Activated CD4-positive, alpha-beta memory T cell treated with anti-CD3 and anti-CD28 coated beads for 36 hours (primary cell): ENCODE measurements around the gene TOX3. TPM values are rescaled to one million over a fixed set of nuclear protein-coding genes. Genes with fewer than 3 reads are reported as not detected.

Experiments
- CTCF ChIA-PET: fragments of 350-600 bp; sonication (Branson Sonifier 250); formaldehyde crosslinking; loops from one replicate; lab custom pipeline; 2021; ENCODE audit warnings: antibody characterized with exemption, inconsistent platforms; lab: Charles Lee
- POLR2A ChIA-PET: fragments of 350-600 bp; sonication (Branson Sonifier 250); formaldehyde crosslinking; loops from one replicate; lab custom pipeline; 2021; ENCODE audit warnings: antibody characterized with exemption; lab: Charles Lee
- DNase-seq: peaks from one replicate; pipeline ENCODE4 v3.0.0-alpha.2; 2020
- H3K27ac Mint-ChIP-seq: one replicate; pipeline ENCODE4 v1.8.0; 2021; ENCODE audit warnings: mixed read lengths
- H3K27me3 Mint-ChIP-seq: one replicate; pipeline ENCODE4 v1.8.0; 2021; ENCODE audit warnings: mixed read lengths
- H3K36me3 Mint-ChIP-seq: one replicate; pipeline ENCODE4 v1.8.0; 2021; ENCODE audit warnings: mixed read lengths
- H3K4me1 Mint-ChIP-seq: one replicate; pipeline ENCODE4 v1.8.0; 2021; ENCODE audit warnings: low read depth, mixed read lengths
- H3K4me3 Mint-ChIP-seq: one replicate; pipeline ENCODE4 v1.8.0; 2021; ENCODE audit warnings: mild to moderate bottlenecking, mixed read lengths
- H3K9me3 Mint-ChIP-seq: one replicate; pipeline ENCODE4 v1.8.0; 2021; ENCODE audit warnings: mixed read lengths
- intact Hi-C: fragments of 100-400 bp; cut with micrococcal nuclease; formaldehyde crosslinking; loops from one replicate; pipeline ENCODE4 v1.15.1; 2023
- total RNA-seq, 2 experiments: library from RNA; stranded (reverse); gene quantifications; one replicate each; pipeline ENCODE4 v1.2.3, GENCODE V29; 2021

TOX3 gene
- total RNA-seq, 2 experiments from 2014 or later: not detected

DNA sequence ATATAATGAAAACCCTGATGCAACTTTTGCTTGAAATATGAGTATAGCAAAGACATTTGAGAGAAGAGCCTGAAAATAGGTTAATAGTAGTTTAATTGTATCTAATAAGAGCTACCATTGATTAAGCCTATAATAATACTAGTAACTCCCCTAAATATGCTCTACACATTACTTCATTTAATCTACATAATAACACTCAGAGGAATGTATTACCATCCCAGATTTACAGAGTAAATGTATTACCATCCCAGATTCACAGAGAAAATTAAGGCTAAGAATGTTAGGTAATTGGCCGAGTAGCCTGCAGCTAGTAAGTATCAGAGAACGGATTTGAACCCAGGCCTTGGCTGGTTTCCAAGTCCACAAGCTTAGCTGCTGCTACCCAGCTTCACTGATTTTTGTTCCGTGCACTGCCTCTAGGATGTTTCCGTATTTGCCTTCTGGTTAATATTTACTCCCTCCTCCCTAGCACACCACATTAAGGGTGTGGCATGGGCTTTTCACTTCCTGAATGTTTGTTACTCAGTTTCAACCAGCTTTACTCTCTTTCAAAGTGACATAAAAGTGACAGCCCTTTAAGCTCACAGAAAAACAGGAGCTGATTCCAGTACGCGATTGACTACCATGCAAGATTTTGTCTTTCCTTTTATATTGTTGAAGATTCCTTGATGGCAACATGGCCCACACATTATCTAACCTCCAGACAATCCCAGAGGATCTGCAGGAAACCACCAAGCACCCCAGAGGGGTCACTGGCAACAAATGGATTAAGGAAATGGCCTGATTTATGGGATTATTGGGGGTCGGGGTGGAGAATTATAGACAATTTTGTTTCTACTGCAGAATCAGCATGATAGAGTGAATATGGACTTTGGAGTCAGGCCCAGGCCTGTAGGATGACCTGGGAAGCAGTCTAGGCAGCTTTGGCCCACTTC, 26.7 kb upstream of the TOX3 start:
- POLR2A ChIA-PET: no interaction called here
- intact Hi-C loops: no loop called here
- Mint-ChIP-seq H3K9me3 (peaks cover 7% of the 10 kb centered on the region), H3K36me3 (no peaks in the 10 kb centered on the region), H3K27me3 (no peaks in the 10 kb centered on the region), H3K27ac (no peak overlapping the region), H3K4me3 (no peak overlapping the region), H3K4me1 (no peaks in the 10 kb centered on the region)
- DNase-seq: no peak
- CTCF ChIA-PET: no interaction called here

DNA sequence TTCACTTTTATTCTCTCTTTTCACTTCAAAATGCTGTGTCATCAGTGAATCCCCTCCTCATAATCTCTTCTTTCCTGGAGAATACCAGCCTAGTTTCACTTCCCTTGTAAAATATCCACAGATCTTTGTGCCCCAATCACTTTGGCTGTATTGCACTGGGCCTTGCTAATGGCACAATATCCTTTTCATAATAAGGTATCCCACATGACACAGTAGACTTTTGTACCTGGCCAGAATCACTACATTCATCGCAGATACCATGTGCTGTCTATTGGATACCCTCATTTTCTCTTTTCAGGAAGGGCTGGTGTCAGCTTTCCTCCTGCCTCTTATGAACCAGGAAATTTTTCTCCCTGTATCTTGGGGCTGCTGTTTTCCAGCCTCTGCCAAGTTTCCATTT, 25.7 kb upstream of the TOX3 start:
- no peaks in the 10 kb centered on the region for H3K36me3 Mint-ChIP-seq
- H3K27ac Mint-ChIP-seq: no peak overlapping the region
- DNase-seq: no peak
- H3K27me3 Mint-ChIP-seq: no peaks in the 10 kb centered on the region
- no peaks in the 10 kb centered on the region for H3K4me1 Mint-ChIP-seq
- ChIA-PET CTCF (no interaction called here), POLR2A (no interaction called here)
- no peak overlapping the region for H3K4me3 Mint-ChIP-seq
- peaks cover 7% of the 10 kb centered on the region for H3K9me3 Mint-ChIP-seq
- intact Hi-C loops: no loop called here

GRCh38 chr16:52570495-52571091, 23.6 kb upstream of the TOX3 start:
- H3K27ac Mint-ChIP-seq: no peak overlapping the region
- CTCF ChIA-PET: no interaction called here
- no peak for DNase-seq
- intact Hi-C loops: no loop called here
- no peaks in the 10 kb centered on the region for H3K36me3 Mint-ChIP-seq
- no peak overlapping the region for H3K4me3 Mint-ChIP-seq
- H3K9me3 Mint-ChIP-seq: peaks cover 7% of the 10 kb centered on the region
- H3K27me3 Mint-ChIP-seq: no peaks in the 10 kb centered on the region
- H3K4me1 Mint-ChIP-seq: no peaks in the 10 kb centered on the region
- POLR2A ChIA-PET: no interaction called here

GRCh38 chr16:52569701-52570100, 22.8 kb upstream of the TOX3 start:
- H3K4me3 Mint-ChIP-seq: no peak overlapping the region
- no peaks in the 10 kb centered on the region for H3K4me1 Mint-ChIP-seq
- no peak overlapping the region for H3K27ac Mint-ChIP-seq
- POLR2A ChIA-PET: no interaction called here
- peaks cover 7% of the 10 kb centered on the region for H3K9me3 Mint-ChIP-seq
- intact Hi-C loops: no loop called here
- DNase-seq: no peak
- CTCF ChIA-PET: no interaction called here
- no peaks in the 10 kb centered on the region for H3K27me3 Mint-ChIP-seq
- H3K36me3 Mint-ChIP-seq: no peaks in the 10 kb centered on the region

DNA sequence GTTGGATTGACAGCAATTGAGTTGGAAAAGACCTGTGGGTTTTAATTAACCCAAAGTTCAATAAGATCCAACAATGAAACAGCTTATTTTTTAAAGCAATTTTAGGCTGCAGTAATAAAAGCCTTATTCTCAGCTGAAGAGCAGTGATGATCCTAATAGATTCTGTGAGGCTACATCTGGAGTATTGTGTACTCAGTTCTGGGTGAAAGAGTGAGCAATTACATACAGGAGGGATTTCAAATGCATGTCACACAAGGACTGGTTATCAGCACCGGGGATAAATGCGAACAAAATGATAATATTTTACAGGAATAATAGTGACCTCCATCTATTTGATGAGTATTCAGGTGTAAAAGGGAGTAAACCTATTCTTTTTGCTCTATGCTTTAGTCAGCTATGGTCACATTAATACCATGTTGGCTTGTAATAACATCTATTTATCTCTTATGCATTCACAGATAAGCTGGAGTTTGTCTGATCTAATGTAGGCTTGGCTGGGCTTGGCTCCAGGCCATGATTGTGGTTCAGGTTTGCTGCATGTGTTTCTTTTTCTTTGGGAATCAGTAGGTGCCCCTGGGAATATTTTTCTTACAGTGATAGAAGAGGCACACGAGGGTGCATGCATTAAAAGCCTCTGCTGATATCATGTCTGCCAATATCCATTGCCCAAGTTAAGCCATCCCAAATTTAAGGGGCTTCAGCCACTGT, 22.2 kb upstream of the TOX3 start:
- no peak overlapping the region for H3K4me3 Mint-ChIP-seq
- ChIA-PET CTCF (no interaction called here), POLR2A (no interaction called here)
- no peak for DNase-seq
- peaks cover 7% of the 10 kb centered on the region for H3K9me3 Mint-ChIP-seq
- H3K4me1 Mint-ChIP-seq: no peaks in the 10 kb centered on the region
- no peak overlapping the region for H3K27ac Mint-ChIP-seq
- intact Hi-C loops: no loop called here
- no peaks in the 10 kb centered on the region for H3K27me3 Mint-ChIP-seq
- no peaks in the 10 kb centered on the region for H3K36me3 Mint-ChIP-seq

DNA sequence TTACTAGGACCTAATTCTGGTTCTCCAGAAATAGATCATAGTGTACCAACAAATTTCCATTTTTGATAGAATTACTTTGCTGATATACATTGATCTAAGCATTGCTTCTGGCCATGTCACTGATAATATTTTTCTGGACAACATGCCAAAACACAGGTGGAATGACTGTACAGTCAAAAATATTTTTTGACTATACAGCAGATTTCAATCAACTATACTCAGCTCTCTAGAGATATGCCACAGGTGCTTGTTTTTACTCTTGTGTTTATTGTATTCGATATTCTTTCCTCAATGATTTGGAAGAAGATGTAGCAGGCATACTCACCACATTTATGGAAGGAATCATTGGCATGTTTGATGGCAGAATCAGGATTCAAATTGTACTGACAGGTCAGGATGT, 21.6 kb upstream of the TOX3 start:
- Mint-ChIP-seq H3K27me3 (no peaks in the 10 kb centered on the region), H3K27ac (no peak overlapping the region), H3K36me3 (no peaks in the 10 kb centered on the region), H3K4me1 (no peaks in the 10 kb centered on the region), H3K9me3 (peaks cover 5% of the 10 kb centered on the region), H3K4me3 (no peak overlapping the region)
- ChIA-PET POLR2A (no interaction called here), CTCF (no interaction called here)
- intact Hi-C loops: no loop called here
- DNase-seq: no peak

DNA sequence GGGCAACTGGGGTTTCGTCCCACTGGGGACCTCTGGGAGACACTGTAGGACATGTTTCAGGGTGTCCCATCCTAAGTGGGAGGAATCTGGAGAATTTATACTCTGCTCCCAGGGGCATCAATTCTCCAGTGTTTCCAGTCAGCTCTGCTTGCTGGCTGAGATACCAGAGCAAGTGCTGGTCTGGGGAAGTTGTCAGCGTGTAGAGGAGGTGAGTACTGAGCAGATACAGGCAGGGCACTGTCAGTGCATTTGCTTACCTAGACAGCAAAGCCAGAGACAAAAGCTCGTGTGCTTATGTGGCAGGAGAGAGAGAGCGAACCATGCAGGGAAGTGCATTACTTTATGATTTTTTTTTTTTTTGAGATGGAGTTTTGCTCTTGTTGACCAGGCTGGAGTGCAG, 20.2 kb upstream of the TOX3 start:
- CTCF ChIA-PET: no interaction called here
- no peaks in the 10 kb centered on the region for H3K27me3 Mint-ChIP-seq
- intact Hi-C loops: no loop called here
- H3K4me3 Mint-ChIP-seq: no peak overlapping the region
- POLR2A ChIA-PET: no interaction called here
- H3K27ac Mint-ChIP-seq: no peak overlapping the region
- DNase-seq: no peak
- peaks cover 5% of the 10 kb centered on the region for H3K9me3 Mint-ChIP-seq
- H3K36me3 Mint-ChIP-seq: no peaks in the 10 kb centered on the region
- no peaks in the 10 kb centered on the region for H3K4me1 Mint-ChIP-seq

GRCh38 chr16:52563767-52564611, 17.0 kb upstream of the TOX3 start:
- CTCF ChIA-PET: no interaction called here
- Mint-ChIP-seq H3K27ac (no peak overlapping the region), H3K36me3 (no peaks in the 10 kb centered on the region), H3K4me3 (no peak overlapping the region), H3K4me1 (no peaks in the 10 kb centered on the region), H3K27me3 (no peaks in the 10 kb centered on the region), H3K9me3 (no peaks in the 10 kb centered on the region)
- POLR2A ChIA-PET: no interaction called here
- intact Hi-C loops: no loop called here
- no peak for DNase-seq

DNA sequence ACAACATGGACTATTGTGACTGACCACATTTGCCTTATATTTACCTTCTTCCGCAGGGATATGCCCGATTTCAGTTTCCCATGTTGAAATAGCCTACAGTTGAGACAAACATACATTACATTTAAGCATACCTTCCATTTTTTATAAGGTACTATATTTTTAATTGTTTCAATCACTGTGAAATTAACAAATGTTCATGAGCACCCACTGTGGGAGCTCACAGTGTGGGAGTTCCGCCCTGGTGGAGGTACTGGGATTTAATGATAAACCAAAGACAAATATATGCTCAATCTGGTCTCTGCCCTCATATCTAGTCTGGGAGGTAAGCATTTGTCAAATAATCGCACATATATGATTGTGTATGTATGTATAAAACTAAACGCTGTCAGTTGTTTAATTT, 15.8 kb upstream of the TOX3 start:
- no peaks in the 10 kb centered on the region for H3K9me3 Mint-ChIP-seq
- ChIA-PET POLR2A (interaction anchor here (0.6 kb wide), 1 partner anchor 29 kb away, joined by 3 read pairs; no protein-coding TSS in a partner anchor), CTCF (no interaction called here)
- no peaks in the 10 kb centered on the region for H3K4me1 Mint-ChIP-seq
- no peak for DNase-seq
- no peaks in the 10 kb centered on the region for H3K36me3 Mint-ChIP-seq
- H3K4me3 Mint-ChIP-seq: no peak overlapping the region
- intact Hi-C loops: no loop called here
- no peaks in the 10 kb centered on the region for H3K27me3 Mint-ChIP-seq
- no peak overlapping the region for H3K27ac Mint-ChIP-seq

- H3K4me1 Mint-ChIP-seq: no peaks in the 10 kb centered on the region
- ChIA-PET CTCF (no interaction called here), POLR2A (no interaction called here)
- H3K27me3 Mint-ChIP-seq: no peaks in the 10 kb centered on the region
- H3K9me3 Mint-ChIP-seq: no peaks in the 10 kb centered on the region
- no peak for DNase-seq
- intact Hi-C loops: no loop called here
- no peak overlapping the region for H3K4me3 Mint-ChIP-seq
- no peak overlapping the region for H3K27ac Mint-ChIP-seq
- H3K36me3 Mint-ChIP-seq: no peaks in the 10 kb centered on the region
These were observed 15.2 kb upstream of the TOX3 start for GRCh38 chr16:52561910-52562741.

- H3K9me3 Mint-ChIP-seq: no peaks in the 10 kb centered on the region
- H3K36me3 Mint-ChIP-seq: no peaks in the 10 kb centered on the region
- H3K4me1 Mint-ChIP-seq: no peaks in the 10 kb centered on the region
- DNase-seq: no peak
- H3K27ac Mint-ChIP-seq: no peak overlapping the region
- intact Hi-C loops: no loop called here
- ChIA-PET POLR2A (no interaction called here), CTCF (no interaction called here)
- no peak overlapping the region for H3K4me3 Mint-ChIP-seq
- no peaks in the 10 kb centered on the region for H3K27me3 Mint-ChIP-seq
These were observed 11.5 kb upstream of the TOX3 start for GRCh38 chr16:52558448-52558847.
